Nephron (organoid): ENCODE results near the gene LINC00237.

Source experiments
- H3K27ac Mint-ChIP-seq, 3 experiments: 2 replicates each; pipeline ENCODE4 v1.8.0; 2020; ENCODE audit warnings: mixed read lengths in 3 of 3, mild to moderate bottlenecking in 2 of 3, moderate library complexity in 1 of 3
- H3K27me3 Mint-ChIP-seq: 2 replicates; pipeline ENCODE4 v1.8.0; 2021; ENCODE audit warnings: low read depth, mild to moderate bottlenecking, moderate library complexity, mixed read lengths
- H3K36me3 Mint-ChIP-seq: 2 replicates; pipeline ENCODE4 v1.8.0; 2020; ENCODE audit warnings: low read depth, mixed read lengths
- H3K4me1 Mint-ChIP-seq: 2 replicates; pipeline ENCODE4 v1.8.0; 2020; ENCODE audit warnings: mixed read lengths
- H3K4me3 Mint-ChIP-seq, 3 experiments: 2 replicates each; pipeline ENCODE4 v1.8.0; 2020; ENCODE audit warnings: mild to moderate bottlenecking in 3 of 3, mixed read lengths in 3 of 3, moderate library complexity in 2 of 3
- H3K9me3 Mint-ChIP-seq: 2 replicates; pipeline ENCODE4 v1.8.0; 2020; ENCODE audit warnings: mixed read lengths
- TF ChIP-seq, protein P1 (sequence below), 3 experiments: fragments of 200-600 bp; sonication (generic); IDR thresholded peaks; one replicate each; pipeline ENCODE4 v1.5.0; 2021; ENCODE audit warnings: antibody characterized with exemption in 3 of 3; ENCODE audit not compliant: unreplicated experiment in 3 of 3

LINC00237 gene

DNA sequence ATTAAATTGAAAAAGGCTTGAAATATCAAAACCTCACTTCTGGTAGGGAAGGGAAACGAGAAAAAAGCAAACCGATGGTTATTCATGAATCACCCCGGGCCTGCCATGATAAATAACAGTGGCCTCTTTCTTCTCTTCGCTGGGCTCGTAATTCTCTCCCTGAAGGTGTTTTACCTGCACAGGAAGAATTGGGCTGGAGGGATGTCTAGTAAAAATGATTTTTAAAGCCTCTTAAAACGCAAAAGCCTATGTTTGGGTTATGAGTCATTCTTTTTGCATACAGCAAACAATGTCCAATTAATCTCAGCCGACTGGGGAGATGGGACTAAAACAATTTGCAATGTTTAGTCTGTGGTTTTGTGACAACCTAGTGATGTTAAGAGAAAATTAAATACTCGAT lies 16.8 kb downstream of the LINC00237 start:
- Mint-ChIP-seq H3K36me3 (no peaks in the 10 kb centered on the region), H3K9me3 (no peaks in the 10 kb centered on the region), H3K4me1 (no peaks in the 10 kb centered on the region), H3K27me3 (peaks cover 40% of the 10 kb centered on the region), H3K27ac (no peak overlapping the region), H3K4me3 (no peak overlapping the region)
- TF ChIP-seq, protein P1, sequence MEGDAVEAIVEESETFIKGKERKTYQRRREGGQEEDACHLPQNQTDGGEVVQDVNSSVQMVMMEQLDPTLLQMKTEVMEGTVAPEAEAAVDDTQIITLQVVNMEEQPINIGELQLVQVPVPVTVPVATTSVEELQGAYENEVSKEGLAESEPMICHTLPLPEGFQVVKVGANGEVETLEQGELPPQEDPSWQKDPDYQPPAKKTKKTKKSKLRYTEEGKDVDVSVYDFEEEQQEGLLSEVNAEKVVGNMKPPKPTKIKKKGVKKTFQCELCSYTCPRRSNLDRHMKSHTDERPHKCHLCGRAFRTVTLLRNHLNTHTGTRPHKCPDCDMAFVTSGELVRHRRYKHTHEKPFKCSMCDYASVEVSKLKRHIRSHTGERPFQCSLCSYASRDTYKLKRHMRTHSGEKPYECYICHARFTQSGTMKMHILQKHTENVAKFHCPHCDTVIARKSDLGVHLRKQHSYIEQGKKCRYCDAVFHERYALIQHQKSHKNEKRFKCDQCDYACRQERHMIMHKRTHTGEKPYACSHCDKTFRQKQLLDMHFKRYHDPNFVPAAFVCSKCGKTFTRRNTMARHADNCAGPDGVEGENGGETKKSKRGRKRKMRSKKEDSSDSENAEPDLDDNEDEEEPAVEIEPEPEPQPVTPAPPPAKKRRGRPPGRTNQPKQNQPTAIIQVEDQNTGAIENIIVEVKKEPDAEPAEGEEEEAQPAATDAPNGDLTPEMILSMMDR (IDR thresholded peaks at IDR 0.05; ENCODE audit: unreplicated experiment in 3 of 3), result no peak

DNA sequence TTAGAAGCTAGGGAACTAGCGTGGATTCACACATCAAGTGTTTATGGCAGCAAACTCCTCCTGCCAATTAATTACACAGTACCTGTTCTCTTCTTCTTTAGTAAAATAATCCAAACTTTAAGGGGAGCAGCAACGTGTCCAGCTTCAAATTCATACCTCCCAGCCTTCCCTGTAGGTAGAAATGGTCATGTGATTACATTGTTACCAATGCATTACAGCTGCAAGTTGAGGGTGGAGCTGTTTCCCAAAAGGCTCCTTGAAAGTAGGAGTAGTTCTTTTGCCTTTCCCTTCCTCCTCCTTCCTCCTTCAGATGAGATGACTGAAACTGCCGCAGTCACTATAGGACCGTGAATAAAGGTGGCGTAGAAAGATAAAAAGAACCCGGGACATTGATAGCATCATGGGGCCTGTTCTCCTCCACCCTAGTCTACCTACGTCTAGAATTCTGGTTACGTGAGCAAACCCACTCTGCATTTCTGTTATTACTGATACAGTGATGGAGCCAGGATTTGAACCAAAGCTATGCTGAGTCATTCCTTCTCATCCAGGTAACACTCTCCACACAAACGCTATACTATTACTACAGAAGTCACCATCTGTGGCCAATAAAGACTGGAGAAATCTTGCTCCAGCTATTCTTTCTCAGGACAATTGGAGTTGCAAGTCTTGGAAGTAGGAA lies 18.2 kb downstream of the LINC00237 start:
- TF ChIP-seq, protein P1 (IDR thresholded peaks at IDR 0.05; ENCODE audit: unreplicated experiment in 3 of 3), result no peak
- Mint-ChIP-seq H3K4me3 (no peak overlapping the region), H3K4me1 (no peaks in the 10 kb centered on the region), H3K9me3 (no peaks in the 10 kb centered on the region), H3K27me3 (peaks cover 26% of the 10 kb centered on the region), H3K36me3 (no peaks in the 10 kb centered on the region), H3K27ac (no peak overlapping the region)

DNA sequence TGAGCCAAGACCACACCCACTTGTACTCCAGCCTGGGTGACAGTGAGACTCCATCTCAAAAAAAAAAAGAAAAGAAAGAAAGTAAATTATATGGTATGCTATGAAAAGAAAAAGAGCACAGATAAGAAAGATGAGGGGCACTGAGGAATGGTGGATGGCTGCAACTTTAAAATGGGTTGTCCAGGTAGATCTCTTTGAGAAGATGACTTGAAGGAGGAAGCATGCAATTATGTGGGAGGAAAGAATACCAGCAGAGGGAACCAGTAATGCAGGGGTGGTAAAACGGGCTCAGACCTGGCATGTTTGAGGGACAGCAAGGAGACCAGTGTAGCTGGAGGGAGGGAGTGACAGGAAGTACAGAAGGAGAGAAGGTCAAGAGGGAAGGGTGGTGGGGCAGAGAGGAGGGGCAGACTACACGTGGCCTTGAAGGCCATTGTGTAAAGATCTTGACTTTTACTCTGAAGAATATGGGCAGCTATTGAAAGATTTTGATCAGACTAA lies 22.3 kb downstream of the LINC00237 start:
- Mint-ChIP-seq H3K27ac (no peak overlapping the region), H3K36me3 (no peaks in the 10 kb centered on the region), H3K27me3 (peaks cover 5% of the 10 kb centered on the region), H3K9me3 (no peaks in the 10 kb centered on the region), H3K4me1 (no peaks in the 10 kb centered on the region), H3K4me3 (no peak overlapping the region)
- TF ChIP-seq, protein P1 (IDR thresholded peaks at IDR 0.05; ENCODE audit: unreplicated experiment in 3 of 3), result no peak

DNA sequence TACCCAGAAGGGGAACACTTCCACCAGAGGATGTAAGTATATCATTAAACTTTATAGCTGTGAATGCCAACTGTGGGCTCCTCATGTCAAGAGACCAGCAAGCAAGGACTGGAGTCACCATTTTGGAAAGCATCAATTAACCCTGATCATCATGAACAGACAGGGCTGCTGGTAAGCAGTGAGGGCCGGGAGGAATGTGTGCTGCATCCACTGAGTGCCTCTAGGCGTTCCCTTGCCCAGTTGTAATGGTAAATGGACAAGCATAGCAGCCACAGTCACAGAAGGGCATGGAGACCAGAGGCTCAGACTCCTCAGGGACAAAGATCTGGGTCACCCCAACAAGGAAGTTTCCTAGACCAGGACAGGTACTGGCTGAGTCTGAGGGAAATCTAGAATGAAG lies 23.6 kb downstream of the LINC00237 start:
- Mint-ChIP-seq H3K9me3 (no peaks in the 10 kb centered on the region), H3K27me3 (peaks cover 5% of the 10 kb centered on the region), H3K27ac (no peak overlapping the region), H3K36me3 (no peaks in the 10 kb centered on the region), H3K4me1 (no peaks in the 10 kb centered on the region), H3K4me3 (no peak overlapping the region)
- TF ChIP-seq, protein P1 (IDR thresholded peaks at IDR 0.05; ENCODE audit: unreplicated experiment in 3 of 3), result no peak

DNA sequence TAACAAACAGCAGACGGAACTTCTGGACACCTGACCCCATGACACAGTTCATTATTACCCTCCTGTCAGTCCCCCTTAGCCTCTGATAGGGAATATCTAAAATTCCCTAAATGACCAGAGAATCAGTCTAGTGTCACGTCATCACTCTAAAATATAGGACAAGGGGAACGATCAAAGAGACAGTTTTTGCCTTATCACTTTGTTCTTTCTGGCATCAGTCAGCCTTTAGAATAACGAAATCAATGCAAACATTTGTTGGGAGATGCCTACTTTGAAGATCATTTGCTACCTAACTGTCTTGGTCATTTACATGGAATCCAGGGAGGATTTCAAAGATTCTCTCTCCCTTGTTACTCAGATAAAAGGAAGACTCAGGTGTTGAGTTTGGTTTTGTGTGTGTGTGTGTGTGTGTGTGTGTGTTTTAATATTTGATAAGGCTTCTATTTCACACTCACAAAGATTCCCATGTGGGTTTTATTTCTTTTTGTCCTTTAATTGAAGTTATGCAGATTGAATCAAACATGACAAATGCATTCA lies 28.3 kb downstream of the LINC00237 start:
- H3K4me3 Mint-ChIP-seq, result no peak overlapping the region

More for the DNA sequence above, 28.3 kb downstream of the LINC00237 start:
- Mint-ChIP-seq H3K4me1 (no peaks in the 10 kb centered on the region), H3K27ac (no peak overlapping the region), H3K27me3 (peaks cover 5% of the 10 kb centered on the region), H3K9me3 (no peaks in the 10 kb centered on the region), H3K36me3 (no peaks in the 10 kb centered on the region)
- TF ChIP-seq, protein P1 (IDR thresholded peaks at IDR 0.05; ENCODE audit: unreplicated experiment in 3 of 3), result no peak
